ENCODE results near the gene OSBP2.

Gene OSBP2

GRCh38 chr22:30925667-30926066 is 231.0 kb downstream of the OSBP2 start:
- peaks cover 46 to 57% of the 10 kb centered on the region in 2 experiments for H3K36me3 ChIP-seq (ENCODE audit: control insufficient read depth in 1 of 2, insufficient read depth in 2 of 2, low read length in 2 of 2)
- no peaks in the 10 kb centered on the region for H3K4me1 ChIP-seq (ENCODE audit: control insufficient read depth in 1 of 2, insufficient read depth in 2 of 2, low read length in 2 of 2)
- no peak for DNase-seq
- no peak overlapping the region for H3K27ac ChIP-seq (ENCODE audit: low read depth, low read length)
- no peak overlapping the region for H3K4me3 ChIP-seq (ENCODE audit: low read depth, low read length)
- no peak overlapping the region for H2AFZ ChIP-seq (ENCODE audit: insufficient read depth, low read length, poor library complexity)
- H3K4me2 ChIP-seq (ENCODE audit: low read length): no peak overlapping the region
- no peaks in the 10 kb centered on the region for H3K79me2 ChIP-seq (ENCODE audit: control insufficient read depth, insufficient read depth, low read length, poor library complexity)
- H4K91ac ChIP-seq (ENCODE audit: low read depth, low read length): no peak overlapping the region
- no peak overlapping the region for H4K12ac ChIP-seq (ENCODE audit: low read depth, low read length)
- H3K14ac ChIP-seq (ENCODE audit: low read length): no peak overlapping the region
- H3K9me3 ChIP-seq (ENCODE audit: insufficient read depth, low read depth, low read length): peaks cover 3% of the 10 kb centered on the region
- H3K79me1 ChIP-seq (ENCODE audit: low read length): no peaks in the 10 kb centered on the region
- no peaks in the 10 kb centered on the region for H3K27me3 ChIP-seq (ENCODE audit: insufficient read depth, low read length)
- H4K8ac ChIP-seq (ENCODE audit: low read depth, low read length): no peak overlapping the region
- no peak overlapping the region for H3K4ac ChIP-seq (ENCODE audit: low read depth, low read length)
- H2AK5ac ChIP-seq (ENCODE audit: low read length): no peak overlapping the region
- no peak overlapping the region for H2BK5ac ChIP-seq (ENCODE audit: low read depth, low read length, poor library complexity)
- no peak overlapping the region for H2BK12ac ChIP-seq (ENCODE audit: low read length)
- WGBS (ENCODE audit: extremely low coverage, insufficient coverage, insufficient read length): no CpG with 5 or more reads among the region's 5 CpGs
- no peak overlapping the region for H3K23ac ChIP-seq (ENCODE audit: low read length)
- H2BK120ac ChIP-seq (ENCODE audit: insufficient read depth, low read length, poor library complexity): no peak overlapping the region
- no peak overlapping the region for H3K9ac ChIP-seq (ENCODE audit: low read length)
- H3K18ac ChIP-seq (ENCODE audit: low read length): no peak overlapping the region

DNA sequence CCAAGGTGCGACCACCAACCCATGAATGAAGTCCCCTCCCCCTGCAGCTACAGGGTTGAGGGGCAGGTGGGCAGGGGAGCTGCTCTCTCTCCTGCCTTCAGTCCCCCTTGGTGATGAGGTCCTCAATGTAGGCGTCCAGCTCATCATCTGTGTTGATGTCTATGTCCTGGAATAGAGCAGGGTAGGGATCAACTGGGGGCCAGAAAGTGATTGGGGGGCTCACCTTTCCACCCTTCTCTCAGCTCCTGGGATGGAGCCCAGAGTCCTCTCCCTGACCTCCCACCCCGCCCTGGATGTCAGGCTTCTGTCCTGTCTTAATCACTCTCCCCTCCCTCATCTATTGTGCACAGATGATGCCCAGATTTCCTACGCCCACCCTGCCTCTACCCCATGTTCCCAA is 232.0 kb downstream of the OSBP2 start:
- Histone ChIP-seq H3K23ac (ENCODE audit: low read length) (no peak overlapping the region), H3K14ac (ENCODE audit: low read length) (no peak overlapping the region), H4K91ac (ENCODE audit: low read depth, low read length) (no peak overlapping the region), H3K79me2 (ENCODE audit: control insufficient read depth, insufficient read depth, low read length, poor library complexity) (no peaks in the 10 kb centered on the region), H3K4me2 (ENCODE audit: low read length) (no peak overlapping the region), H3K36me3 (ENCODE audit: control insufficient read depth in 1 of 2, insufficient read depth in 2 of 2, low read length in 2 of 2) (peaks cover 54 to 67% of the 10 kb centered on the region in 2 experiments), H3K27me3 (ENCODE audit: insufficient read depth, low read length) (no peaks in the 10 kb centered on the region), H2AK5ac (ENCODE audit: low read length) (no peak overlapping the region), H2BK120ac (ENCODE audit: insufficient read depth, low read length, poor library complexity) (no peak overlapping the region), H3K4me1 (ENCODE audit: control insufficient read depth in 1 of 2, insufficient read depth in 2 of 2, low read length in 2 of 2) (no peaks in the 10 kb centered on the region), H3K4ac (ENCODE audit: low read depth, low read length) (no peak overlapping the region), H3K4me3 (ENCODE audit: low read depth, low read length) (no peak overlapping the region), H2AFZ (ENCODE audit: insufficient read depth, low read length, poor library complexity) (no peak overlapping the region), H4K12ac (ENCODE audit: low read depth, low read length) (no peak overlapping the region), H3K18ac (ENCODE audit: low read length) (no peak overlapping the region), H2BK5ac (ENCODE audit: low read depth, low read length, poor library complexity) (no peak overlapping the region), H3K9ac (ENCODE audit: low read length) (no peak overlapping the region), H2BK12ac (ENCODE audit: low read length) (no peak overlapping the region), H3K79me1 (ENCODE audit: low read length) (no peaks in the 10 kb centered on the region), H4K8ac (ENCODE audit: low read depth, low read length) (no peak overlapping the region), H3K27ac (ENCODE audit: low read depth, low read length) (no peak overlapping the region), H3K9me3 (ENCODE audit: insufficient read depth, low read depth, low read length) (peaks cover 3% of the 10 kb centered on the region)
- DNase-seq: no peak
- WGBS (ENCODE audit: extremely low coverage, insufficient coverage, insufficient read length): no CpG with 5 or more reads among the region's 4 CpGs

DNA sequence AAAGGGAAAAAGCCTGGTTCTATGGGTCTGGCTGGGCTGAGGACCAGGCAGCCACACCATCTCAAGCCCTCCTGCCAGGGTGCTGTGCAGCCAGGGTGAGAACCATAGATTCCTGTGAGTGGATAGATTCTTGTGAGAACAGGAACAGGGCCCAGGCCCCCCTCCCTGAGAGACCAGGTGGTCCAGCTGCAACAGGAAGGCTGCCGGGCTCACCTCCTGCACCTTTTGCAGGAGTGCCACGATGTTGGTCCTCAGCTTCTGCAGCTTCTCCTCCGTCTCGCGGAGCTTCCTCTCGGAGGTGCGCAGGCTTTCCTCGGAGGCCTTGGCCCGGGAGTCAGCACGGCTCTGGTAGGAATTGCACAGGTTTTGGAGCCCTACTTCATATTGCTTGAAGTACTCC is 233.1 kb downstream of the OSBP2 start:
- no peak overlapping the region for H3K4me2 ChIP-seq (ENCODE audit: low read length)
- no peak overlapping the region for H3K14ac ChIP-seq (ENCODE audit: low read length)
- peaks cover 3% of the 10 kb centered on the region for H3K9me3 ChIP-seq (ENCODE audit: insufficient read depth, low read depth, low read length)
- H3K4me1 ChIP-seq (ENCODE audit: control insufficient read depth in 1 of 2, insufficient read depth in 2 of 2, low read length in 2 of 2): no peaks in the 10 kb centered on the region
- WGBS (ENCODE audit: extremely low coverage, insufficient coverage, insufficient read length): no CpG with 5 or more reads among the region's 10 CpGs
- no peaks in the 10 kb centered on the region for H3K79me2 ChIP-seq (ENCODE audit: control insufficient read depth, insufficient read depth, low read length, poor library complexity)
- no peak overlapping the region for H3K9ac ChIP-seq (ENCODE audit: low read length)
- H3K18ac ChIP-seq (ENCODE audit: low read length): no peak overlapping the region
- no peak overlapping the region for H2BK12ac ChIP-seq (ENCODE audit: low read length)
- H4K12ac ChIP-seq (ENCODE audit: low read depth, low read length): no peak overlapping the region
- no peak overlapping the region for H3K4ac ChIP-seq (ENCODE audit: low read depth, low read length)
- no peak overlapping the region for H3K27ac ChIP-seq (ENCODE audit: low read depth, low read length)
- no peak overlapping the region for H2BK120ac ChIP-seq (ENCODE audit: insufficient read depth, low read length, poor library complexity)
- no peak overlapping the region for H2AK5ac ChIP-seq (ENCODE audit: low read length)
- no peak overlapping the region for H4K8ac ChIP-seq (ENCODE audit: low read depth, low read length)
- no peak overlapping the region for H3K23ac ChIP-seq (ENCODE audit: low read length)
- H3K36me3 ChIP-seq (ENCODE audit: control insufficient read depth in 1 of 2, insufficient read depth in 2 of 2, low read length in 2 of 2): peaks cover 65 to 78% of the 10 kb centered on the region in 2 experiments
- no peaks in the 10 kb centered on the region for H3K27me3 ChIP-seq (ENCODE audit: insufficient read depth, low read length)
- no peak overlapping the region for H2AFZ ChIP-seq (ENCODE audit: insufficient read depth, low read length, poor library complexity)
- H3K79me1 ChIP-seq (ENCODE audit: low read length): no peaks in the 10 kb centered on the region
- H2BK5ac ChIP-seq (ENCODE audit: low read depth, low read length, poor library complexity): no peak overlapping the region
- no peak for DNase-seq
- H4K91ac ChIP-seq (ENCODE audit: low read depth, low read length): no peak overlapping the region
- H3K4me3 ChIP-seq (ENCODE audit: low read depth, low read length): no peak overlapping the region

DNA sequence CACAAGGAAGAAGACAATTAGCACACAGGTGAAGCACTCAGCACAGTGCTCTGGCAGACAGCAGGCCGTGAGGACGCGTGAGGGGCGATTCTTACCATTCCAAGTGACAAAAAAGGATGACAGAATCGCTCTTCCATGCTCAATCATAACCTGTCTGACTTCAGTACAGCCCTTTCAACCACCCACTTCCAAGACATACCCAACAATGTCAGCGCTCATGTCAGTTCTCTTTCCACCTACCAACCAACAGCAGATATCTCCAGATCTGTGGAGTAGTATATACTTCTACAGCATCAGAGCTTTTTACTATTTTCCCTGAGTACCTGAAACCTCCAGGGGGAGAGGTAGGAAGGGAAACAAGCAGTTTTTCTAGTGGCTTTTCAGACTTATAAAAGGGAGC is 233.7 kb downstream of the OSBP2 start:
- Histone ChIP-seq H3K36me3 (ENCODE audit: control insufficient read depth in 1 of 2, insufficient read depth in 2 of 2, low read length in 2 of 2) (peaks cover 71 to 79% of the 10 kb centered on the region in 2 experiments), H2BK12ac (ENCODE audit: low read length) (no peak overlapping the region), H3K27ac (ENCODE audit: low read depth, low read length) (no peak overlapping the region), H3K9ac (ENCODE audit: low read length) (no peak overlapping the region), H3K9me3 (ENCODE audit: insufficient read depth, low read depth, low read length) (no peaks in the 10 kb centered on the region), H3K4me3 (ENCODE audit: low read depth, low read length) (no peak overlapping the region), H3K79me2 (ENCODE audit: control insufficient read depth, insufficient read depth, low read length, poor library complexity) (no peaks in the 10 kb centered on the region), H3K4me2 (ENCODE audit: low read length) (no peak overlapping the region), H3K14ac (ENCODE audit: low read length) (no peak overlapping the region), H4K91ac (ENCODE audit: low read depth, low read length) (no peak overlapping the region), H3K23ac (ENCODE audit: low read length) (no peak overlapping the region), H4K8ac (ENCODE audit: low read depth, low read length) (no peak overlapping the region), H2AFZ (ENCODE audit: insufficient read depth, low read length, poor library complexity) (no peak overlapping the region), H2AK5ac (ENCODE audit: low read length) (no peak overlapping the region), H3K4ac (ENCODE audit: low read depth, low read length) (no peak overlapping the region), H3K79me1 (ENCODE audit: low read length) (no peaks in the 10 kb centered on the region), H3K27me3 (ENCODE audit: insufficient read depth, low read length) (no peaks in the 10 kb centered on the region), H3K4me1 (ENCODE audit: control insufficient read depth in 1 of 2, insufficient read depth in 2 of 2, low read length in 2 of 2) (no peaks in the 10 kb centered on the region), H2BK5ac (ENCODE audit: low read depth, low read length, poor library complexity) (no peak overlapping the region), H2BK120ac (ENCODE audit: insufficient read depth, low read length, poor library complexity) (no peak overlapping the region), H3K18ac (ENCODE audit: low read length) (no peak overlapping the region), H4K12ac (ENCODE audit: low read depth, low read length) (no peak overlapping the region)
- DNase-seq: no peak
- no CpG with 5 or more reads among the region's 6 CpGs for WGBS (ENCODE audit: extremely low coverage, insufficient coverage, insufficient read length)
